GM19468 (cell line): ENCODE measurements around the gene C19orf25.

Experiments
- ATAC-seq: cut with Tn5 transposase; IDR thresholded peaks from one replicate; pipeline ENCODE4 v1.9.1; 2021; ENCODE audit warnings: mild to moderate bottlenecking, moderate library complexity, moderate number of reproducible peaks; ENCODE audit not compliant: unreplicated experiment; ENCODE audit errors: extremely low read depth

The C19orf25 gene

GRCh38 chr19:1468274-1468820, 10.7 kb downstream of the C19orf25 start:
- ATAC-seq: no peak

GRCh38 chr19:1467490-1468273, 11.3 kb downstream of the C19orf25 start:
- no peak for ATAC-seq

GRCh38 chr19:1467215-1467489, 11.9 kb downstream of the C19orf25 start:
- no peak for ATAC-seq

GRCh38 chr19:1466461-1467214, 12.4 kb downstream of the C19orf25 start:
- no peak for ATAC-seq

- ATAC-seq: no peak
Observed at GRCh38 chr19:1466018-1466460, 13.0 kb downstream of the C19orf25 start.

GRCh38 chr19:1465191-1466016, 13.6 kb downstream of the C19orf25 start:
- no peak for ATAC-seq

GRCh38 chr19:1461862-1462261, 17.2 kb downstream of the C19orf25 start:
- ATAC-seq: no peak

GRCh38 chr19:1460033-1460995, 18.7 kb downstream of the C19orf25 start:
- no peak for ATAC-seq

GRCh38 chr19:1459479-1459878, 19.5 kb downstream of the C19orf25 start:
- ATAC-seq: no peak

- no peak for ATAC-seq
Observed at GRCh38 chr19:1457892-1458291, 21.1 kb downstream of the C19orf25 start.

- ATAC-seq: no peak
Observed at GRCh38 chr19:1457031-1457739, 21.8 kb downstream of the C19orf25 start.

- ATAC-seq: no peak
Observed at GRCh38 chr19:1456121-1456900, 22.7 kb downstream of the C19orf25 start.

- no peak for ATAC-seq
Observed at GRCh38 chr19:1455336-1456120, 23.5 kb downstream of the C19orf25 start.

GRCh38 chr19:1455002-1455335, 24.0 kb downstream of the C19orf25 start:
- ATAC-seq: no peak

- no peak for ATAC-seq
Observed at GRCh38 chr19:1453525-1454364, 25.3 kb downstream of the C19orf25 start.

- ATAC-seq: no peak
Observed at GRCh38 chr19:1452802-1453524, 26.1 kb downstream of the C19orf25 start.
